ENCODE measurements around the gene JARID2.
"Not testable (repeated sequence)": the region's sequence is repeated elsewhere in the genome, so short reads cannot be mapped to it uniquely, and the experiment has no call there.

Gene JARID2

GRCh38 chr6:15322781-15323536, 77.1 kb downstream of the JARID2 start:
- Mint-ChIP-seq H3K36me3 (ENCODE audit: insufficient read depth) (peaks cover 6% of the 10 kb centered on the region), H3K4me3 (no peak overlapping the region), H3K4me1 (ENCODE audit: low read depth in 2 of 2) (peaks cover 55 to 70% of the 10 kb centered on the region in 2 donors), H3K27me3 (no peaks in the 10 kb centered on the region), H3K9me3 (no peaks in the 10 kb centered on the region), H3K27ac (no peak overlapping the region)
- DNase-seq: no peak
- ATAC-seq (replicated peaks): no peak

- not testable (repeated sequence) for DNase-seq; H3K36me3 Mint-ChIP-seq (ENCODE audit: insufficient read depth); H3K4me3 Mint-ChIP-seq; H3K9me3 Mint-ChIP-seq; H3K27ac Mint-ChIP-seq; ATAC-seq (replicated peaks); H3K27me3 Mint-ChIP-seq
- peaks cover 54 to 70% of the 10 kb centered on the region in 2 donors for H3K4me1 Mint-ChIP-seq (ENCODE audit: low read depth in 2 of 2)
Observed at GRCh38 chr6:15323611-15324010, 77.7 kb downstream of the JARID2 start.

DNA sequence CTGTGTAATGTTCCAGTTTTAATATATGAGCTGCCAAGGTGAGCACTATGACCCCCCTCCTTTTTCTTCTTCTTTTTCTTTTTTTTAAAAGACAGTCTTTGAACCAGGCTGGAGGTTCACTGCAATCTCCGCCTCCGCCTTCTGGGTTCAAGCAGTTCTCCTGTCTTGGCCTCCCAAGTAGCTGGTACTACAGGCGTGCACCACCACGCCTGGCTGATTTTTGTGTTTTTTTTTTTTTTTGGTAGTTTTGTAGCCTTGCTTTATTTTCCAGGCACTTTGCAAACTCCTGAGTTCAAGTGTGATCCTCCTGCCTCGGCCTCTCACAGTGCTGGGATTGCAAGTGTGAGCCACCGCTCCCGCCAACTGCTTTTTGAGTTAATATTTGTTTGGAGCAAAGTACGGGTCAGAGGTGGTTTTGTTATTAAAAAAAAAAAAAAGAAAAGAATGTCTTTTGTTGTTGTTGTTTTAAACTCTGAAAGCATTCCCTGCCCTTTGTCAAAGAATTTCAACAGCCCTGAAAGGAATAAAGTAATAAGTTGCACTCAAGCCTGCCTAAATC, 78.6 kb downstream of the JARID2 start:
- ATAC-seq (replicated peaks) (no peak), DNase-seq (no peak)
- H3K27ac Mint-ChIP-seq: peak overlapping the region in 1 of 2 donors; percentile 20
- no peaks in the 10 kb centered on the region for H3K9me3 Mint-ChIP-seq
- H3K4me3 Mint-ChIP-seq: no peak overlapping the region
- H3K36me3 Mint-ChIP-seq (ENCODE audit: insufficient read depth): peaks cover 6% of the 10 kb centered on the region
- H3K4me1 Mint-ChIP-seq (ENCODE audit: low read depth in 2 of 2): peaks cover 55 to 69% of the 10 kb centered on the region in 2 donors
- H3K27me3 Mint-ChIP-seq: no peaks in the 10 kb centered on the region

DNA sequence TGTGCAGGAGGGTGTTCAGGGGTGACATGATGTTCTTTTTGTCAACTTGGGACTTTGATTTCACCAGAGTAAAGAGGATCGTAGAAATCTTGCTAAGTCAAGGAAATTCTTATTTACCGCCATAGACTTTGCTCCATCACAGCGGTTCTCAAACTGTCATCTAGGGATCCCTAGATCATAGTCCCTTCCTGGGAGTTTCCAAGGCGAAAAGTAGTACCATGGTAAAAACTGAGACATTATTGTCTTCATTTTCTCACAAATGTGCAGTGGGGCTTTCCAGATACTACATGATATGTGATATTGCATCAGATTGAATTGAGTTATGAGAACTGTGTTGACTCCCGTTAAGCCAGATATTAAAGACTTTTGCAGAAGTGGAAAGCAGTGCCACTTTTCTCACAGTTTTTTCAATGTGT, 79.7 kb downstream of the JARID2 start:
- Mint-ChIP-seq H3K27me3 (no peaks in the 10 kb centered on the region), H3K4me1 (ENCODE audit: low read depth in 2 of 2) (peaks cover 58 to 69% of the 10 kb centered on the region in 2 donors), H3K4me3 (peak overlapping the region in 1 of 2 donors; percentile 20), H3K9me3 (no peaks in the 10 kb centered on the region), H3K27ac (peak overlapping the region in 1 of 2 donors; percentile 44), H3K36me3 (ENCODE audit: insufficient read depth) (peaks cover 6% of the 10 kb centered on the region)
- ATAC-seq (replicated peaks) (peak; percentile 45), DNase-seq (no peak)

DNA sequence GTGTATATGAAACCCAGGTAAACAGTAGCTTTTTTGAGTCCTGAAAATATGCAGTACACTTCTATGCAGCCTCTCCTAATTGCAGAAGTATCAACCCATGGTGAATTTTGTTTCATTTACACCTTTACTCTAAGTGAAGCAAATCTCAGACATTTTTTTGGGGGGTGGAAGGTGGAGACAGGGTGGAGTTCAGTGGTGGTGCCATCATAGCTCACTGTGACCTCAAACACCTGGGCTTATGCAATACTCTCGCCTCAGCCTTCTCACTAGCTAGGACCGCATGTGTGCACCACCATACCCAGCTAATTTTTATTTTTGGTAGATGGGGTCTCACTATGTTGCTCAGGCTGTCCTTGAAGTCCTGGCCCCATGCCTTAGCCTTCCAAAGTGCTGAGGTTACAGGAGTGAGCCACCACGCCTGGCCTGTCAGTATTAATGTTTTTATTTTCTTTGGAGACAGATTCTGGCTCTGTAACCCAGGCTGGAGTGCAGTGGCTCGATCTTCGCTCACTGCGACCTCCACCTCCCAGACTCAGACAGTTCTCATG, 80.3 kb downstream of the JARID2 start:
- H3K4me3 Mint-ChIP-seq: peak overlapping the region; percentile 2 to 3
- H3K36me3 Mint-ChIP-seq (ENCODE audit: insufficient read depth): peaks cover 3% of the 10 kb centered on the region
- peak; percentile 27 to 32 (median 28) for DNase-seq
- peak; percentile 90 for ATAC-seq (replicated peaks)
- no peaks in the 10 kb centered on the region for H3K9me3 Mint-ChIP-seq
- H3K4me1 Mint-ChIP-seq (ENCODE audit: low read depth in 2 of 2): peaks cover 61 to 71% of the 10 kb centered on the region in 2 donors
- H3K27ac Mint-ChIP-seq: peak overlapping the region; percentile 44 to 68
- no peaks in the 10 kb centered on the region for H3K27me3 Mint-ChIP-seq

- peak overlapping the region in 1 of 2 donors; percentile 68 for H3K27ac Mint-ChIP-seq
- no peaks in the 10 kb centered on the region for H3K9me3 Mint-ChIP-seq
- H3K36me3 Mint-ChIP-seq (ENCODE audit: insufficient read depth): peaks cover 3% of the 10 kb centered on the region
- H3K4me3 Mint-ChIP-seq: peak overlapping the region in 1 of 2 donors; percentile 1
- peak; percentile 28 for ATAC-seq (replicated peaks)
- DNase-seq: peak; percentile 4 to 12 (median 8)
- H3K4me1 Mint-ChIP-seq (ENCODE audit: low read depth in 2 of 2): peaks cover 64 to 73% of the 10 kb centered on the region in 2 donors
- H3K27me3 Mint-ChIP-seq: no peaks in the 10 kb centered on the region
Observed at GRCh38 chr6:15327271-15327670, 81.4 kb downstream of the JARID2 start.

- Mint-ChIP-seq H3K27ac (peak overlapping the region; percentile 50 to 80), H3K9me3 (no peaks in the 10 kb centered on the region), H3K27me3 (no peaks in the 10 kb centered on the region), H3K4me3 (peak overlapping the region; percentile 47 to 48), H3K4me1 (ENCODE audit: low read depth in 2 of 2) (peaks cover 61 to 70% of the 10 kb centered on the region in 2 donors), H3K36me3 (ENCODE audit: insufficient read depth) (peaks cover 3% of the 10 kb centered on the region)
- DNase-seq (no peak), ATAC-seq (replicated peaks) (no peak)
Observed at GRCh38 chr6:15329197-15329671, 83.4 kb downstream of the JARID2 start.

DNA sequence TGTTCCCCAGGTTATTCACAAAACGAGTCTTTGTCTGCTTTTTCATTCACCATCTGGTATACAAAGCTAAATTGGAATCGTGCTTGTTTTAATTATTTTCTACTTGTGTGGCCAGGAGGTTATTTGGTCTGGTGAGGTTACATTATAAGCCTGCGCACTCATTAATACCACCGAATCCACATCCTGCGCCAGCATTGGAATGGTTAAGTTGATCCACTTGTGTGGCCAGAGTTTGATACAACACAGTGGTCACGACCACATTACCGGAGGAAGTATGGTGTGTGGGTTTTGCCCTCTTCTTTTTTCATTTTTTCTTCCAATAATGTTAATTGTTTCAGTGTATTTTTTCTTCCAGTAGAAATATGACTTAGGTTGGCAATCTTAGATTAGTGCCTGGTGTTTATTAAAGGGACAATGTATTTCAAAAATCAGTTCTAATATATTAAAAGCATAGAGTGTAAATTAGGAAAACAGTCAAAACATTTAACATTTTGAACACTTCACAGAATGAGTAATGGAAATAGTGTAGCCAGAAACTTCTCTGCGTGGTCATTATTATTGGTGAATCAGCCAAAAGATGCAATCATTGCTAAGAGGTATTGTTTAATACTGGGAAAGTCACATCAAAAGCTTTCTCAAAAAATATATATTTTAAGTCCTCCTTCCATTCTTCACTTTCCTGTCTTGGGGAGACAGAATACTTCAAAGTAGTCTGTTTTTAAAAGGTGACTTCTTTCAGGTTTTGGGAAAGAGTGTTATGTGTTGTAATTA, 84.5 kb downstream of the JARID2 start:
- Mint-ChIP-seq H3K4me3 (peak overlapping the region; percentile 48 to 58), H3K4me1 (ENCODE audit: low read depth in 2 of 2) (peaks cover 62 to 73% of the 10 kb centered on the region in 2 donors), H3K36me3 (ENCODE audit: insufficient read depth) (peaks cover 3% of the 10 kb centered on the region), H3K27me3 (no peaks in the 10 kb centered on the region), H3K9me3 (no peaks in the 10 kb centered on the region), H3K27ac (peak overlapping the region; percentile 56 to 80)
- DNase-seq: no peak
- ATAC-seq (replicated peaks): no peak

GRCh38 chr6:15331143-15331542, 85.3 kb downstream of the JARID2 start:
- Mint-ChIP-seq H3K9me3 (no peaks in the 10 kb centered on the region), H3K27ac (peak overlapping the region; percentile 56 to 80), H3K4me3 (peak overlapping the region; percentile 48 to 58), H3K4me1 (ENCODE audit: low read depth in 2 of 2) (peaks cover 63 to 73% of the 10 kb centered on the region in 2 donors), H3K36me3 (ENCODE audit: insufficient read depth) (peaks cover 4% of the 10 kb centered on the region), H3K27me3 (no peaks in the 10 kb centered on the region)
- DNase-seq (no peak), ATAC-seq (replicated peaks) (peak; percentile 34)

DNA sequence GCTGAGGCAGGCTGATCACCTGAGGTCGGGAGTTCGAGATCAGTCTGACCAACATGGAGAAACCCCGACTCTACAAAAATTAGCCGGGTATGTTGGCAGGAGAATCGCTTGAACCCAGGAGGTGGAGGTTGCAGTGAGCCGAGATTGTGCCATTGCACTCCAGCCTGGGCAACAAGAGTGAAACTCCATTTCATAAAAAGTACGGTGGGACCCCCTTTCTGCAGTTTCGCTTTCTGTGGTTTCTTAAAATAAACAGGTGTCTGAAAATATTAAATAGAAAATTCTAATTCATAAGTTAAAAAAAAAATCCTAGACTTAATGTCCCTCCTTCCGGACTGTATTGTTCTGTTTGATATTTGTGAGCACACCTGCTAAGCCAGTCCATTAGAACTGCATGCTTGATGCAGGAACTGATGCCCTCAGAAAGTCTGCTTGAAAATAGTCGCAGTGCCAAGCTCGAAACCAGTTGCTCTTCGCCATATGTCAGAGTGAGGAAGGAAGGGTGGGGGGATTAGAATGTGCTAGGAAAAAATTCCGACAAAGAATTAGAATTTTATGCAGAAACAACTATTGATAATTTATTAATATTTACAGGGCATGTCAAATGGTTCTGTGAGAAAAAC, 85.9 kb downstream of the JARID2 start:
- H3K36me3 Mint-ChIP-seq (ENCODE audit: insufficient read depth): peaks cover 2% of the 10 kb centered on the region
- ATAC-seq (replicated peaks): no peak
- peaks cover 64 to 70% of the 10 kb centered on the region in 2 donors for H3K4me1 Mint-ChIP-seq (ENCODE audit: low read depth in 2 of 2)
- no peak for DNase-seq
- H3K4me3 Mint-ChIP-seq: peak overlapping the region; percentile 48 to 58
- H3K27ac Mint-ChIP-seq: peak overlapping the region; percentile 56 to 80
- no peaks in the 10 kb centered on the region for H3K9me3 Mint-ChIP-seq
- H3K27me3 Mint-ChIP-seq: no peaks in the 10 kb centered on the region

DNA sequence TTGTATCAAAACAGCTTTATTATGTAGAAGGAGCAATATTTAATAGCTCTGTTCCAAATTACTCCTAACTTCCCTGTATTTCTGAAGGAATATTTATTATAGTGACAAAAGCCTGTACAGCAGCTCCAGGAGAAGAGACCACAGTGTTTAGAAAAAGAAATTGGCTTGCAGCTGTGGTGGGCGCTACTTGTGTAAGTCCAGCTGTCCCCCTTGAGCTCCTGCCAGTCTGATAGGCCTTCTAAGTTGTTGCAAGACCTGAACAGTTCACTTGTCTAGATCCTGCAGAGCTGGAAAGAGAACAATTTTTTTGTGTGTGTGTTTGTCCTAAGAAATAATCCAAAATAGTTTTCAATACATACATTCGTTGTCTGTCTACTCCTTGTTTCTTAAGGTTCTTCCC, 86.6 kb downstream of the JARID2 start:
- no peak for ATAC-seq (replicated peaks)
- H3K27me3 Mint-ChIP-seq: no peaks in the 10 kb centered on the region
- H3K27ac Mint-ChIP-seq: no peak overlapping the region
- DNase-seq: no peak
- H3K9me3 Mint-ChIP-seq: no peaks in the 10 kb centered on the region
- peaks cover 2% of the 10 kb centered on the region for H3K36me3 Mint-ChIP-seq (ENCODE audit: insufficient read depth)
- H3K4me1 Mint-ChIP-seq (ENCODE audit: low read depth in 2 of 2): peaks cover 65 to 68% of the 10 kb centered on the region in 2 donors
- no peak overlapping the region for H3K4me3 Mint-ChIP-seq

DNA sequence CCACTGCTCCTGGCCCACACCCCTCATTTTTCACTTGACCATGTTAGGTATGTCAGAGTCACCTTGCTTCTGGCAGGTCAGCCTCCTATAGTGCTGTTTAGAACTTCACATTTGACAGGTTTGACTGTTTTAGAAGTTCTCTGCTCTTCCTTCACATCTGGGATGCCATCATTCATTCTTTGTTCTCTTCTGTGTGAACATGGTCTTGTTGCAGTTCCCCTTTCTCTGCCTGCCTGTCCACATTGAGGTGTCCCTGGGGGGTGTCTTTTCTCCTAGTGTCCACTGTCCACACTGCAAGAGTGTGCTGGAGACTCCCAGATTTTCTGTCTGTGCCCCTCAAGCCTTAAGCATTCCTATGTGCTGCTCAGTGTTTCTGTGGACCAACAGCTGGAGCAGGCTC, 89.5 kb downstream of the JARID2 start:
- DNase-seq: no peak
- no peaks in the 10 kb centered on the region for H3K9me3 Mint-ChIP-seq
- peak overlapping the region; percentile 66 to 90 for H3K27ac Mint-ChIP-seq
- peaks cover 2% of the 10 kb centered on the region for H3K36me3 Mint-ChIP-seq (ENCODE audit: insufficient read depth)
- peaks cover 55 to 56% of the 10 kb centered on the region in 2 donors for H3K4me1 Mint-ChIP-seq (ENCODE audit: low read depth in 2 of 2)
- H3K4me3 Mint-ChIP-seq: no peak overlapping the region
- H3K27me3 Mint-ChIP-seq: no peaks in the 10 kb centered on the region
- ATAC-seq (replicated peaks): no peak

- Mint-ChIP-seq H3K27me3 (no peaks in the 10 kb centered on the region), H3K9me3 (no peaks in the 10 kb centered on the region), H3K4me3 (no peak overlapping the region), H3K4me1 (ENCODE audit: low read depth in 2 of 2) (peaks cover 55 to 57% of the 10 kb centered on the region in 2 donors), H3K27ac (peak overlapping the region; percentile 66 to 90), H3K36me3 (ENCODE audit: insufficient read depth) (peaks cover 2% of the 10 kb centered on the region)
- DNase-seq (no peak), ATAC-seq (replicated peaks) (no peak)
Observed at GRCh38 chr6:15335916-15336315, 90.0 kb downstream of the JARID2 start.
